H9 (cell line): Measurements from ENCODE around the gene MYEF2. TPM values are rescaled to one million over a fixed set of nuclear protein-coding genes. Genes with fewer than 3 reads are reported as not detected.

Experiments
- DNase-seq: peaks from one replicate; pipeline ENCODE4 v3.0.0-alpha.2; 2017
- H2AFZ ChIP-seq: one replicate; pipeline ENCODE4 v1.6.1; 2013; ENCODE audit warnings: mild to moderate bottlenecking, low read length, control low read depth, moderate library complexity
- H2AK5ac ChIP-seq: 2 replicates; pipeline ENCODE4 v1.6.1; 2013; ENCODE audit warnings: low read length, control low read depth, mixed read lengths; ENCODE audit not compliant: insufficient read length
- H2BK120ac ChIP-seq: one replicate; pipeline ENCODE4 v1.6.1; 2013; ENCODE audit warnings: low read depth, mild to moderate bottlenecking, low read length, control low read depth, inconsistent platforms; ENCODE audit not compliant: poor library complexity, severe bottlenecking
- H2BK12ac ChIP-seq: 2 replicates; pipeline ENCODE4 v1.6.1; 2013; ENCODE audit warnings: low read length, control low read depth, mixed read lengths, low read depth; ENCODE audit not compliant: insufficient read length
- H2BK15ac ChIP-seq: 2 replicates; pipeline ENCODE4 v1.6.1; 2013; ENCODE audit warnings: low read depth, low read length, control low read depth
- H2BK20ac ChIP-seq: one replicate; pipeline ENCODE4 v1.6.1; 2013; ENCODE audit warnings: low read depth, mild to moderate bottlenecking, low read length, control low read depth, inconsistent platforms; ENCODE audit not compliant: poor library complexity, severe bottlenecking
- H2BK5ac ChIP-seq: 2 replicates; pipeline ENCODE4 v1.6.1; 2013; ENCODE audit warnings: low read length, control low read depth, mixed read lengths; ENCODE audit not compliant: insufficient read length
- H3K14ac ChIP-seq: 2 replicates; pipeline ENCODE4 v1.6.1; 2013; ENCODE audit warnings: low read length, control low read depth; ENCODE audit not compliant: insufficient read depth
- H3K18ac ChIP-seq: 2 replicates; pipeline ENCODE4 v1.6.1; 2013; ENCODE audit warnings: low read depth, mild to moderate bottlenecking, mixed read lengths, low read length, control low read depth; ENCODE audit not compliant: insufficient read length
- H3K23ac ChIP-seq: 2 replicates; pipeline ENCODE4 v1.6.1; 2013; ENCODE audit warnings: low read length, control low read depth, mixed read lengths, low read depth; ENCODE audit not compliant: insufficient read length
- H3K23me2 ChIP-seq: 2 replicates; pipeline ENCODE4 v1.6.1; 2013; ENCODE audit warnings: low read depth, mild to moderate bottlenecking, mixed read lengths, low read length, control low read depth; ENCODE audit not compliant: insufficient read length, poor library complexity, severe bottlenecking
- H3K27ac ChIP-seq: 2 replicates; pipeline ENCODE4 v1.5.1; 2013; ENCODE audit warnings: low read length, control low read depth, mixed read lengths, low read depth; ENCODE audit not compliant: insufficient read length
- H3K27me3 ChIP-seq: 2 replicates; pipeline ENCODE4 v1.6.1; 2013; ENCODE audit warnings: low read length, control low read depth, inconsistent platforms; ENCODE audit not compliant: insufficient read depth
- H3K4ac ChIP-seq: 2 replicates; pipeline ENCODE4 v1.6.1; 2013; ENCODE audit warnings: low read depth, mild to moderate bottlenecking, control low read depth, inconsistent platforms, low read length, moderate library complexity
- H3K4me1 ChIP-seq: 2 replicates; pipeline ENCODE4 v1.6.1; 2013; ENCODE audit warnings: low read length, control low read depth, inconsistent platforms; ENCODE audit not compliant: insufficient read depth
- H3K4me2 ChIP-seq: 2 replicates; pipeline ENCODE4 v1.6.1; 2013; ENCODE audit warnings: low read length, control low read depth, mixed read lengths; ENCODE audit not compliant: insufficient read length, insufficient read depth
- H3K56ac ChIP-seq: 2 replicates; pipeline ENCODE4 v1.6.1; 2013; ENCODE audit warnings: low read depth, mild to moderate bottlenecking, mixed read lengths, low read length, control low read depth; ENCODE audit not compliant: insufficient read length
- H3K79me1 ChIP-seq: 2 replicates; pipeline ENCODE4 v1.6.1; 2013; ENCODE audit warnings: low read depth, mild to moderate bottlenecking, moderate library complexity, low read length, control low read depth, inconsistent platforms; ENCODE audit not compliant: insufficient read depth, poor library complexity, severe bottlenecking
- H3K79me2 ChIP-seq: 2 replicates; pipeline ENCODE4 v1.6.1; 2013; ENCODE audit warnings: low read length, control low read depth, inconsistent platforms; ENCODE audit not compliant: insufficient read depth
- H3K9ac ChIP-seq: 2 replicates; pipeline ENCODE4 v1.6.1; 2013; ENCODE audit warnings: low read length, control low read depth, mixed read lengths; ENCODE audit not compliant: insufficient read length; ENCODE audit errors: extremely low read depth
- H3K9me3 ChIP-seq: one replicate; pipeline ENCODE4 v1.6.1; 2013; ENCODE audit warnings: low read depth, low read length, inconsistent platforms; ENCODE audit not compliant: control insufficient read depth
- H3T11ph ChIP-seq: one replicate; pipeline ENCODE4 v1.6.1; 2013; ENCODE audit warnings: mild to moderate bottlenecking, low read length, control low read depth, inconsistent platforms
- H4K20me1 ChIP-seq: one replicate; pipeline ENCODE4 v1.6.1; 2013; ENCODE audit not compliant: control insufficient read depth, insufficient read length, insufficient read depth
- H4K5ac ChIP-seq: 2 replicates; pipeline ENCODE4 v1.6.1; 2013; ENCODE audit warnings: low read depth, mild to moderate bottlenecking, mixed read lengths, low read length, control low read depth; ENCODE audit not compliant: insufficient read length
- H4K8ac ChIP-seq: replicated peaks from 2 replicates; pipeline ENCODE4 v1.6.1; 2013; ENCODE audit warnings: low read length, control low read depth, mixed read lengths, low read depth; ENCODE audit not compliant: insufficient read length
- H4K91ac ChIP-seq: 2 replicates; pipeline ENCODE4 v1.6.1; 2013; ENCODE audit warnings: low read depth, mild to moderate bottlenecking, moderate library complexity, mixed read lengths, low read length, control low read depth; ENCODE audit not compliant: insufficient read length
- H3K27ac Mint-ChIP-seq, 3 experiments: 2 replicates in 2 of 3; 3 replicates in 1 of 3; pipeline ENCODE4 v1.8.0; 2020 to 2021; ENCODE audit warnings: mixed read lengths in 3 of 3, mild to moderate bottlenecking in 1 of 3, moderate library complexity in 1 of 3
- H3K27me3 Mint-ChIP-seq: 2 replicates; pipeline ENCODE4 v1.8.0; 2021; ENCODE audit warnings: low read depth, mild to moderate bottlenecking, moderate library complexity, mixed read lengths
- H3K36me3 Mint-ChIP-seq, 3 experiments: 2 replicates in 2 of 3; 3 replicates in 1 of 3; pipeline ENCODE4 v1.8.0; 2020 to 2021; ENCODE audit warnings: low read depth in 3 of 3, mixed read lengths in 3 of 3; ENCODE audit not compliant: insufficient read depth in 1 of 3
- H3K4me1 Mint-ChIP-seq, 2 experiments: 2 replicates each; pipeline ENCODE4 v1.8.0; 2020; ENCODE audit warnings: mixed read lengths in 2 of 2
- H3K4me3 Mint-ChIP-seq, 2 experiments: 2 replicates in 1 of 2; 3 replicates in 1 of 2; pipeline ENCODE4 v1.8.0; 2020 to 2021; ENCODE audit warnings: mild to moderate bottlenecking in 2 of 2, mixed read lengths in 2 of 2, moderate library complexity in 1 of 2
- H3K9me3 Mint-ChIP-seq, 2 experiments: 2 replicates in 1 of 2; 3 replicates in 1 of 2; pipeline ENCODE4 v1.8.0; 2020; ENCODE audit warnings: mild to moderate bottlenecking in 2 of 2, mixed read lengths in 2 of 2, moderate library complexity in 1 of 2
- WGBS: extraction: QIAGEN DNeasy Blood & Tissue Kit; methylation state at CpG from one replicate; pipeline ENCODE4 v1.1.7; 2013; ENCODE audit warnings: missing lambda C conversion rate, low lambda C conversion rate, mixed read lengths; ENCODE audit not compliant: insufficient read length; ENCODE audit errors: extremely low coverage; 5-methylcytosine and 5-hydroxymethylcytosine counted together
- total RNA-seq: library from RNA; stranded (reverse); gene quantifications from 2 replicates; pipeline ENCODE4 v1.2.1, GENCODE V29; 2021
- TF ChIP-seq, protein P1 (sequence below): fragments of 200-600 bp; sonication (generic); conservative IDR thresholded peaks from 3 replicates; pipeline ENCODE4 v1.8.0; 2021; ENCODE audit warnings: antibody characterized with exemption, mild to moderate bottlenecking

MYEF2 gene
- total RNA-seq, 1 experiment from 2014 or later: 85.2 TPM

DNA sequence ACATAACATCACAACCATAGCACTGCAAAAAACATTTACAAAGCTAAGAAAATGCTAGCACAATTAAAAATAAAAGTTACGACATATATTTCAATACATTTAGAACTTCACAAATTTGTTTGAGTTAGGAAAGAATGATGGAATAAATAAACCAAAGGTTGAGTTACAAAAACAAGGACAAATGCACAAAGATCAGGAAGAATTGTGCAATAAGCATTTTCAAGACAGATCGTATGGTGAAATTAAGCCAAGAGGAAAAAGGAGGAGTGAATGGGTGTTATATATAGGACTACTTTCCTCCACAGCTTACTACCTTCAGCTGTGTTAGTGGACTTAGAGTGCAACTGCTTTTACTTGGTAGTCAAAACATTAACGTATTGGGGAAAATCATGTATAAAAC, 7.4 kb upstream of the MYEF2 start:
- Histone ChIP-seq H3K79me1 (no peaks in the 10 kb centered on the region), H3T11ph (no peak overlapping the region), H3K79me2 (no peaks in the 10 kb centered on the region), H3K9me3 (no peaks in the 10 kb centered on the region), H3K14ac (no peak overlapping the region), H3K27me3 (no peaks in the 10 kb centered on the region), H3K27ac (no peak overlapping the region), H2AFZ (no peak overlapping the region), H4K5ac (no peak overlapping the region), H3K18ac (no peak overlapping the region), H3K4ac (no peak overlapping the region), H3K23me2 (no peaks in the 10 kb centered on the region), H3K9ac (no peak overlapping the region), H3K23ac (no peak overlapping the region), H3K56ac (no peak overlapping the region), H3K4me2 (no peak overlapping the region), H4K91ac (no peak overlapping the region), H2BK15ac (no peak overlapping the region), H4K8ac (no peak overlapping the region), H4K20me1 (no peaks in the 10 kb centered on the region), H2AK5ac (no peak overlapping the region), H3K4me1 (no peaks in the 10 kb centered on the region; the same call in 1 of the 2 replicates), H2BK120ac (no peak overlapping the region), H2BK12ac (no peak overlapping the region), H2BK5ac (no peak overlapping the region), H2BK20ac (no peak overlapping the region)
- no CpG with 5 or more reads among the region's 3 CpGs for WGBS
- DNase-seq: no peak
- H3K9me3 Mint-ChIP-seq: no peaks in the 10 kb centered on the region
- H3K27me3 Mint-ChIP-seq: no peaks in the 10 kb centered on the region
- H3K36me3 Mint-ChIP-seq: no peaks in the 10 kb centered on the region
- TF ChIP-seq, protein P1, sequence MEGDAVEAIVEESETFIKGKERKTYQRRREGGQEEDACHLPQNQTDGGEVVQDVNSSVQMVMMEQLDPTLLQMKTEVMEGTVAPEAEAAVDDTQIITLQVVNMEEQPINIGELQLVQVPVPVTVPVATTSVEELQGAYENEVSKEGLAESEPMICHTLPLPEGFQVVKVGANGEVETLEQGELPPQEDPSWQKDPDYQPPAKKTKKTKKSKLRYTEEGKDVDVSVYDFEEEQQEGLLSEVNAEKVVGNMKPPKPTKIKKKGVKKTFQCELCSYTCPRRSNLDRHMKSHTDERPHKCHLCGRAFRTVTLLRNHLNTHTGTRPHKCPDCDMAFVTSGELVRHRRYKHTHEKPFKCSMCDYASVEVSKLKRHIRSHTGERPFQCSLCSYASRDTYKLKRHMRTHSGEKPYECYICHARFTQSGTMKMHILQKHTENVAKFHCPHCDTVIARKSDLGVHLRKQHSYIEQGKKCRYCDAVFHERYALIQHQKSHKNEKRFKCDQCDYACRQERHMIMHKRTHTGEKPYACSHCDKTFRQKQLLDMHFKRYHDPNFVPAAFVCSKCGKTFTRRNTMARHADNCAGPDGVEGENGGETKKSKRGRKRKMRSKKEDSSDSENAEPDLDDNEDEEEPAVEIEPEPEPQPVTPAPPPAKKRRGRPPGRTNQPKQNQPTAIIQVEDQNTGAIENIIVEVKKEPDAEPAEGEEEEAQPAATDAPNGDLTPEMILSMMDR: no peak
- no peak overlapping the region for H3K4me3 Mint-ChIP-seq
- peaks cover under 1 to 3% of the 10 kb centered on the region in 2 experiments; a peak in 2 of 4 replicates for H3K4me1 Mint-ChIP-seq
- H3K27ac Mint-ChIP-seq: no peak overlapping the region
